Duodenal mucosa (tissue), 2 donors: Measurements from ENCODE around the gene AAR2.

Experiments used
- H3K27ac ChIP-seq: one replicate; pipeline ENCODE4 v1.7.0; 2013; ENCODE audit warnings: low read depth, low read length
- H3K27me3 ChIP-seq, 2 donors: one replicate each; pipeline ENCODE4 v1.7.0; 2013; ENCODE audit warnings: low read length in 2 of 2, control low read depth in 1 of 2; ENCODE audit not compliant: insufficient read depth in 2 of 2, control insufficient read depth in 1 of 2
- H3K36me3 ChIP-seq, 2 donors: one replicate each; pipeline ENCODE4 v1.7.0; 2013; ENCODE audit warnings: low read length in 2 of 2, control low read depth in 1 of 2; ENCODE audit not compliant: insufficient read depth in 2 of 2, control insufficient read depth in 1 of 2
- H3K4me1 ChIP-seq, 2 donors: one replicate each; pipeline ENCODE4 v1.7.0; 2013; ENCODE audit warnings: low read length in 2 of 2, control low read depth in 1 of 2; ENCODE audit not compliant: insufficient read depth in 2 of 2, control insufficient read depth in 1 of 2
- H3K4me3 ChIP-seq, 2 donors: one replicate each; pipeline ENCODE4 v1.7.0; 2013; ENCODE audit warnings: low read length in 2 of 2, low read depth in 1 of 2
- H3K9ac ChIP-seq, 2 donors: one replicate each; pipeline ENCODE4 v1.7.0; 2013; ENCODE audit warnings: low read length in 2 of 2, low read depth in 1 of 2
- H3K9me3 ChIP-seq, 2 donors: one replicate each; pipeline ENCODE4 v1.7.0; 2013; ENCODE audit warnings: low read length in 2 of 2, control low read depth in 1 of 2; ENCODE audit not compliant: control insufficient read depth in 1 of 2

AAR2 gene

DNA sequence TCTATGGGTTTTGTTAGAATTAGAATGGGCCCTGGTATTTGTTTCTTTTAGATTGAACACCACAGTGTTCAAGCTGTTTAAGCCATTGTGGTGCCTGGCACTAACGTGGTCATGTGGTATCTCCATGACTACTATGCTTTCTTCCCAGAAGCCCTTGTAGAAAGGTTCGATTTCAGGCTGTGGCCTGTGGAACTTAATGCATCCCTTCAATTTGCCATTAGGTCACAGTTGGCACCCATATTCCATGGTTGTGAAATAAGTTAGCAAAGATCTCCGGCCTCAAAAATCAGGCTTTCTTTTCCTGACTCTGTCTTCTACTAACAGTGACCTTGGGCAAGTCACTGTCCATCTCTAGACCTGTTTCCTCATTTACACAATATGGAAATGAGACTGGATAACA, 31.3 kb upstream of the AAR2 start:
- no peak overlapping the region for H3K4me3 ChIP-seq
- H3K9ac ChIP-seq: no peak overlapping the region
- H3K27me3 ChIP-seq: no peaks in the 10 kb centered on the region
- no peaks in the 10 kb centered on the region for H3K9me3 ChIP-seq
- no peaks in the 10 kb centered on the region for H3K4me1 ChIP-seq
- peaks cover 13 to 33% of the 10 kb centered on the region in 2 donors for H3K36me3 ChIP-seq
- no peak overlapping the region for H3K27ac ChIP-seq

DNA sequence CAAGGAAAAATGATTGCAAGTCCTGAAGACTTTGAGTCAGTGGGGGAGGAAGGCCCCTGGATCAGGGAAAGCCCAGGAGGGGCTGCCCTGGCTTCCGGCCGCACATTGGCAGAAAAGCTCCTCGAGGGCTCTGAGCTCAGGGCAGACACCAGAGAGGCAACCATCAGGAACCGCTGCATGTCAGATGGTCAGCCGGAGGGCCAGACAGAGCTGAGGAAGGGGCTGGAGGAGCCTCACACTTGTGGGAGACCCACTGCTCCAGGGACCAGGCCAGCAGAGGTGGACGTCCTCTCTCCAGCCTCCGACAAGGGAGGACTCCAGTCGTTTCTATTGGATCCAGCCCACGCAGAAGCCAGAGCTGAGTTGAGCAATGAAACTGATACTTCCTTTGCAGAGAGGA, 30.2 kb upstream of the AAR2 start:
- Histone ChIP-seq H3K9ac (no peak overlapping the region), H3K36me3 (peaks cover 13 to 32% of the 10 kb centered on the region in 2 donors), H3K27me3 (no peaks in the 10 kb centered on the region), H3K4me3 (no peak overlapping the region), H3K9me3 (no peaks in the 10 kb centered on the region), H3K4me1 (no peaks in the 10 kb centered on the region), H3K27ac (no peak overlapping the region)

- H3K36me3 ChIP-seq: peaks cover 13 to 32% of the 10 kb centered on the region in 2 donors
- H3K9me3 ChIP-seq: no peaks in the 10 kb centered on the region
- no peak overlapping the region for H3K9ac ChIP-seq
- no peak overlapping the region for H3K4me3 ChIP-seq
- H3K27me3 ChIP-seq: no peaks in the 10 kb centered on the region
- no peaks in the 10 kb centered on the region for H3K4me1 ChIP-seq
- H3K27ac ChIP-seq: no peak overlapping the region
These were observed 29.6 kb upstream of the AAR2 start for GRCh38 chr20:36206641-36207040.

DNA sequence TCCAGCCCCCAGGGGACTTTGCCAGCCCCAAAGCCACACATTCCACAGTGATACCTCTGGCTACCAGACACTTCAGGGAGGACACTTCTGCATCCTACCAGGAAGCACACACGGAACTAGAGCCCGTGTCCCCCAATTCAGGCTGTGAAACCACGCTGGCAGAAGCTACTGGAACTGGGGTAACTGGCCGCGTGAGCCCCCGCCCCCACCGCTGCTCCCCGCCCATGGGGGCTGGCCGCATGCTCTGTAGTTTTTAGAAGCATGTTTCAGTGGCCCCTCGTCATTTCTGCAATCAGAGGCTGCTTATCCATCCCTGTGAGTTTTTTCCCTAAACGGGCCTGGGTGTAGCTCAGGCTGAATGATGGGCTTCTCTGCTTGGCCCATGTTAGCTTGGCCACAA, 28.7 kb upstream of the AAR2 start:
- Histone ChIP-seq H3K4me3 (no peak overlapping the region), H3K9ac (no peak overlapping the region), H3K9me3 (no peaks in the 10 kb centered on the region), H3K27me3 (no peaks in the 10 kb centered on the region), H3K27ac (no peak overlapping the region), H3K4me1 (no peaks in the 10 kb centered on the region), H3K36me3 (peaks cover 18 to 41% of the 10 kb centered on the region in 2 donors)

DNA sequence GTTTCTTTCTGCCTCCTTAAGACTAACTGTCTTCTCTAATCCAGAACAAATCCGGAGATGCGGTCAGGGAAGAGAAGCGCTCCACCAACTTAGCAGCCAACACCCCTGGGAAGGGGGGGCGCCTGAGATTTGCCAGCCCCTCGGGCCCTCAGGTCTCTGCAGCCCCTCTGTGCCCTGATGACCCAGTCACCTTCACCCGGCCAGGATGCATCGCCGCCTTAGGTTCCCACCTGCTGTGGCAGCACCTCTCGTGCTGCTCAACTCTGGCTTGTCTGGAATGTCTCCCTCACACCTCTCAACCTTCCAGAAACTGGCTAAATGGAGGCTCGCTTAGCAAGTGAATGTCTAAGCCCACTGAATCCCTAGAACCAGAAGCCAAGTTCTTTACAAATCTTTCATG, 28.0 kb upstream of the AAR2 start:
- no peaks in the 10 kb centered on the region for H3K9me3 ChIP-seq

DNA sequence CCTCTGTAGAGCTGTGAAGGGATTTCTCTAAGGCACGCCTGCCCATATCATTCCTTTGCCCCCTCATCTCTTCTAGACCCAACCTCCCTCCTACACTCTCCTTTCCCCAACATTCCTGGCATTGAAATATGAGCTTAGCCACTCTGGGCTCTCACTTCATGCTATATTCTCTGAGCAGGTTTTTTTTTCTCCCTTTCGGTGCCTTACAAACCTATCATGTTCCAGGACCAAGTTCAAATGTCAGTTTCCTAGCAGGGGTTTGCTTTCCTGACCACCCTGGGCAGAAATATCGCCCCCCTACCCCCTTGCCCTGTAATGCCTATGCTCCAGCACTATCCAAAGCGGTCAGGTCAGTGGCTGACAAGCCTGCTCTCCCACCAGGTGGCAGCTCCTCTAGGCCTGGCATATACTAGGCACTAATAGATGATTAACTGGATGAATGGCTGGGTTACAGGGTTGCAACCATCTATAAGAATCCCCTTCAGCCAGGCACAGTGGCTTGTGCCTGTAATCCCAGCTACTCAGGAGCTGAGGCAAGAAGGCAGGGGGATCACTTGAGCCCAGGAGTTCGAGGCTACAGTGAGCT, 25.7 kb upstream of the AAR2 start:
- Histone ChIP-seq H3K27ac (no peak overlapping the region), H3K4me3 (no peak overlapping the region), H3K9me3 (no peaks in the 10 kb centered on the region), H3K27me3 (no peaks in the 10 kb centered on the region), H3K36me3 (peaks cover 21 to 51% of the 10 kb centered on the region in 2 donors), H3K9ac (no peak overlapping the region), H3K4me1 (no peaks in the 10 kb centered on the region)

More for the DNA sequence above, 28.0 kb upstream of the AAR2 start:
- Histone ChIP-seq H3K36me3 (peaks cover 18 to 42% of the 10 kb centered on the region in 2 donors), H3K4me3 (no peak overlapping the region), H3K9ac (no peak overlapping the region), H3K27me3 (no peaks in the 10 kb centered on the region), H3K27ac (no peak overlapping the region), H3K4me1 (no peaks in the 10 kb centered on the region)

GRCh38 chr20:36213362-36213761, 22.9 kb upstream of the AAR2 start:
- no peak overlapping the region for H3K4me3 ChIP-seq
- no peaks in the 10 kb centered on the region for H3K4me1 ChIP-seq
- no peaks in the 10 kb centered on the region for H3K27me3 ChIP-seq
- H3K9ac ChIP-seq: no peak overlapping the region
- peaks cover 16 to 35% of the 10 kb centered on the region in 2 donors for H3K36me3 ChIP-seq
- no peaks in the 10 kb centered on the region for H3K9me3 ChIP-seq
- no peak overlapping the region for H3K27ac ChIP-seq

GRCh38 chr20:36214684-36215256, 21.5 kb upstream of the AAR2 start:
- Histone ChIP-seq H3K36me3 (peaks cover 14 to 40% of the 10 kb centered on the region in 2 donors), H3K27ac (no peak overlapping the region), H3K4me3 (no peak overlapping the region), H3K4me1 (no peaks in the 10 kb centered on the region), H3K27me3 (no peaks in the 10 kb centered on the region), H3K9me3 (no peaks in the 10 kb centered on the region), H3K9ac (no peak overlapping the region)

- no peak overlapping the region for H3K27ac ChIP-seq
- no peak overlapping the region for H3K9ac ChIP-seq
- no peaks in the 10 kb centered on the region for H3K27me3 ChIP-seq
- peaks cover 14 to 34% of the 10 kb centered on the region in 2 donors for H3K36me3 ChIP-seq
- H3K4me3 ChIP-seq: no peak overlapping the region
- no peaks in the 10 kb centered on the region for H3K4me1 ChIP-seq
- H3K9me3 ChIP-seq: no peaks in the 10 kb centered on the region
These were observed 20.5 kb upstream of the AAR2 start for GRCh38 chr20:36215778-36216177.

GRCh38 chr20:36216314-36217025, 19.8 kb upstream of the AAR2 start:
- Histone ChIP-seq H3K9ac (no peak overlapping the region), H3K4me1 (no peaks in the 10 kb centered on the region), H3K9me3 (no peaks in the 10 kb centered on the region), H3K27me3 (no peaks in the 10 kb centered on the region), H3K27ac (no peak overlapping the region), H3K4me3 (no peak overlapping the region), H3K36me3 (peaks cover 14 to 37% of the 10 kb centered on the region in 2 donors)
